Left ventricle myocardium inferior (tissue), 1 donor: ENCODE results near the gene SLC15A3. TPM values are rescaled to one million over a fixed set of nuclear protein-coding genes. Genes with fewer than 3 reads are reported as not detected.

ENCODE experiments used
- DNase-seq: peaks from one replicate; pipeline ENCODE4 v3.0.0-alpha.2; 2020
- H3K27ac ChIP-seq: fragments of 200-600 bp; replicated peaks from 2 replicates; pipeline ENCODE4 v1.8.0; 2021
- H3K27me3 ChIP-seq: fragments of 200-600 bp; 2 replicates; pipeline ENCODE4 v1.8.0; 2021; ENCODE audit warnings: low read depth
- H3K36me3 ChIP-seq: fragments of 200-600 bp; 2 replicates; pipeline ENCODE4 v1.8.0; 2021
- H3K4me1 ChIP-seq: fragments of 200-600 bp; 2 replicates; pipeline ENCODE4 v1.8.0; 2021
- H3K4me3 ChIP-seq: fragments of 200-600 bp; 2 replicates; pipeline ENCODE4 v1.8.0; 2021; ENCODE audit warnings: mild to moderate bottlenecking, moderate library complexity
- H3K9me3 ChIP-seq: fragments of 200-600 bp; replicated peaks from 2 replicates; pipeline ENCODE4 v1.8.0; 2021
- intact Hi-C: fragments of 100-400 bp; cut with micrococcal nuclease; formaldehyde crosslinking; loops from one replicate; pipeline ENCODE4 v1.11.0; 2022
- long read RNA-seq: library from polyadenylated mRNA; unstranded; transcript quantifications from one replicate; pipeline ENCODE4 v2.0.0, GENCODE V29; 2021
- total RNA-seq: library from RNA; stranded (reverse); fragmentation: NEBNext Ultra II Directional; extraction: Animal tissue kit (Norgen Biotek cat#: 25700); gene quantifications from one replicate; pipeline ENCODE4 v1.2.1, GENCODE V29; 2021
- TF ChIP-seq, protein P1 (sequence below): fragments of 200-600 bp; IDR thresholded peaks from 2 replicates; pipeline ENCODE4 v1.8.0; 2021; ENCODE audit warnings: antibody characterized with exemption, mild to moderate bottlenecking, borderline replicate concordance
- donor health status: DM: no; HTN: yes; CAD: no; lungs with severe emphysema.

The SLC15A3 gene
- 15.4 TPM for total RNA-seq
- long read RNA-seq, transcript SLC15A3-201 (8 exons, 2,115 nt), result major isoform, 7 of 16 reads
- long read RNA-seq, partial matches to known transcripts, result 4 of 16 reads
- long read RNA-seq, other reads (novel, unspliced or antisense), result 1 of 16 reads

- Histone ChIP-seq H3K36me3 (no peaks in the 10 kb centered on the region), H3K27ac (peak within 1 kb of the TSS; percentile 92), H3K4me1 (peaks cover 46% of the 10 kb centered on the region), H3K27me3 (peaks cover 17% of the 10 kb centered on the region), H3K9me3 (no peaks in the 10 kb centered on the region), H3K4me3 (peak within 1 kb of the TSS; percentile 69)
- DNase-seq, result peak; percentile 71
- intact Hi-C loops, result no loop called here
- TF ChIP-seq, protein P1, sequence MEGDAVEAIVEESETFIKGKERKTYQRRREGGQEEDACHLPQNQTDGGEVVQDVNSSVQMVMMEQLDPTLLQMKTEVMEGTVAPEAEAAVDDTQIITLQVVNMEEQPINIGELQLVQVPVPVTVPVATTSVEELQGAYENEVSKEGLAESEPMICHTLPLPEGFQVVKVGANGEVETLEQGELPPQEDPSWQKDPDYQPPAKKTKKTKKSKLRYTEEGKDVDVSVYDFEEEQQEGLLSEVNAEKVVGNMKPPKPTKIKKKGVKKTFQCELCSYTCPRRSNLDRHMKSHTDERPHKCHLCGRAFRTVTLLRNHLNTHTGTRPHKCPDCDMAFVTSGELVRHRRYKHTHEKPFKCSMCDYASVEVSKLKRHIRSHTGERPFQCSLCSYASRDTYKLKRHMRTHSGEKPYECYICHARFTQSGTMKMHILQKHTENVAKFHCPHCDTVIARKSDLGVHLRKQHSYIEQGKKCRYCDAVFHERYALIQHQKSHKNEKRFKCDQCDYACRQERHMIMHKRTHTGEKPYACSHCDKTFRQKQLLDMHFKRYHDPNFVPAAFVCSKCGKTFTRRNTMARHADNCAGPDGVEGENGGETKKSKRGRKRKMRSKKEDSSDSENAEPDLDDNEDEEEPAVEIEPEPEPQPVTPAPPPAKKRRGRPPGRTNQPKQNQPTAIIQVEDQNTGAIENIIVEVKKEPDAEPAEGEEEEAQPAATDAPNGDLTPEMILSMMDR, result no peak
Measured at GRCh38 chr11:60951904-60952741, at the start of gene SLC15A3. TSS of gene SLC15A3 (minus strand) at chr11:60952176. CDS start at chr11:60951551, 625 bp downstream.

DNA sequence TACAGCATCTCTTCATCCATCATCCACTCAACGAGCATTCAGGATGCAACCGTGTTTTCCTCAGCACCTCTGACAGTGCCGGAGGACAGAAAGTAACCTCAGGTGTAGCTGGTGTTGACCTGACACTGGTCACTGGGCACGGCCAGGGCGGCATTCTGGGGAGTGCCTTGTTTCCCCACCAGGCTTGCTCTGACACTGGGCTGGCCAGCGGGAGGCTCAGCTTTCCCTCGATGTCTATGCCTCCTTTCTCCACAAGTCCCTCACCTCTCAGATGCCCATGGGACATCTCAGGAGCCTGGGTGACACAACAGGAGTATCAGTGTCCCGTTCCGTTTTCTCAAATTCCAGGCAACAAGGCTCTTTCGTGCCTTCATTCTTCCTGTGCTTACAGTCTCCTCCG, 48.5 kb upstream of the SLC15A3 start:
- intact Hi-C loops, result no loop called here

GRCh38 chr11:60996381-60997138, 44.6 kb upstream of the SLC15A3 start:
- TF ChIP-seq, protein P1, result no peak
- Histone ChIP-seq H3K27ac (no peak overlapping the region), H3K27me3 (peaks cover 69% of the 10 kb centered on the region), H3K4me3 (no peak overlapping the region), H3K36me3 (no peaks in the 10 kb centered on the region), H3K4me1 (peaks cover 15% of the 10 kb centered on the region), H3K9me3 (no peaks in the 10 kb centered on the region)
- intact Hi-C loops, result no loop called here
- DNase-seq, result no peak

More for the DNA sequence above, 48.5 kb upstream of the SLC15A3 start:
- TF ChIP-seq, protein P1, result no peak
- Histone ChIP-seq H3K27ac (no peak overlapping the region), H3K36me3 (no peaks in the 10 kb centered on the region), H3K4me3 (no peak overlapping the region), H3K27me3 (peaks cover 32% of the 10 kb centered on the region), H3K4me1 (peaks cover 19% of the 10 kb centered on the region), H3K9me3 (no peaks in the 10 kb centered on the region)
- no peak for DNase-seq

GRCh38 chr11:60995798-60996197, 43.8 kb upstream of the SLC15A3 start:
- Histone ChIP-seq H3K9me3 (no peaks in the 10 kb centered on the region), H3K4me1 (peaks cover 15% of the 10 kb centered on the region), H3K27ac (no peak overlapping the region), H3K27me3 (peaks cover 75% of the 10 kb centered on the region), H3K36me3 (no peaks in the 10 kb centered on the region), H3K4me3 (no peak overlapping the region)
- TF ChIP-seq, protein P1, result no peak
- intact Hi-C loops, result no loop called here
- no peak for DNase-seq

GRCh38 chr11:60994541-60995080, 42.6 kb upstream of the SLC15A3 start:
- intact Hi-C loops, result no loop called here

More at GRCh38 chr11:60994541-60995080, 42.6 kb upstream of the SLC15A3 start:
- Histone ChIP-seq H3K36me3 (no peaks in the 10 kb centered on the region), H3K9me3 (no peaks in the 10 kb centered on the region), H3K27ac (no peak overlapping the region), H3K4me3 (no peak overlapping the region), H3K27me3 (peaks cover 64% of the 10 kb centered on the region), H3K4me1 (peaks cover 15% of the 10 kb centered on the region)
- no peak for DNase-seq
- TF ChIP-seq, protein P1, result no peak
